ENCODE data around the gene CCR5AS.
"Not testable (repeated sequence)": the region's sequence is repeated elsewhere in the genome, so short reads cannot be mapped to it uniquely, and the experiment has no call there.

CCR5AS gene

GRCh38 chr3:46440531-46441294, 33.8 kb upstream of the CCR5AS start:
- H3K4me3 Mint-ChIP-seq, result peak overlapping the region in 7 of 8 donors; percentile 34 to 70 (median 65)
- no peaks in the 10 kb centered on the region for H3K27me3 Mint-ChIP-seq
- ATAC-seq (ENCODE audit: low read depth in 2 of 2), result peak; percentile 90 to 94
- no peaks in the 10 kb centered on the region for H3K9me3 Mint-ChIP-seq
- H3K4me1 Mint-ChIP-seq, result peaks cover 20 to 35% (median 32%) of the 10 kb centered on the region in 3 donors
- H3K27ac Mint-ChIP-seq, result peak overlapping the region; percentile 61 to 94 (median 88)
- H3K36me3 Mint-ChIP-seq, result no peaks in the 10 kb centered on the region
- peak; percentile 58 for DNase-seq

GRCh38 chr3:46438831-46439230, 32.0 kb upstream of the CCR5AS start:
- no peaks in the 10 kb centered on the region for H3K36me3 Mint-ChIP-seq
- peak overlapping the region in 1 of 6 donors; percentile 43 for H3K27ac Mint-ChIP-seq
- no peaks in the 10 kb centered on the region for H3K27me3 Mint-ChIP-seq
- DNase-seq, result no peak
- no peak overlapping the region for H3K4me3 Mint-ChIP-seq
- H3K4me1 Mint-ChIP-seq, result peaks cover 20 to 37% (median 32%) of the 10 kb centered on the region in 3 donors
- no peaks in the 10 kb centered on the region for H3K9me3 Mint-ChIP-seq
- peak in 1 of 2 donors; percentile 28 for ATAC-seq (ENCODE audit: low read depth in 2 of 2)

GRCh38 chr3:46435081-46435726, 28.3 kb upstream of the CCR5AS start:
- Mint-ChIP-seq H3K27me3 (peaks cover 0 to 3% (median 0%) of the 10 kb centered on the region in 3 donors), H3K4me3 (no peak overlapping the region), H3K36me3 (peaks cover 9 to 21% of the 10 kb centered on the region in 2 donors), H3K9me3 (peaks cover 10 to 29% (median 18%) of the 10 kb centered on the region in 7 donors), H3K4me1 (peaks cover 4 to 22% (median 16%) of the 10 kb centered on the region in 3 donors), H3K27ac (no peak overlapping the region)
- DNase-seq, result no peak
- no peak for ATAC-seq (ENCODE audit: low read depth in 2 of 2)

GRCh38 chr3:46433841-46434240, 27.0 kb upstream of the CCR5AS start:
- ATAC-seq (ENCODE audit: low read depth in 2 of 2), result no peak
- DNase-seq, result no peak

GRCh38 chr3:46433118-46433517, 26.3 kb upstream of the CCR5AS start:
- not testable (repeated sequence) for H3K4me1 Mint-ChIP-seq; H3K27me3 Mint-ChIP-seq; ATAC-seq (ENCODE audit: low read depth in 2 of 2); DNase-seq; H3K4me3 Mint-ChIP-seq; H3K27ac Mint-ChIP-seq
- peaks cover 10 to 29% (median 20%) of the 10 kb centered on the region in 7 donors for H3K9me3 Mint-ChIP-seq
- H3K36me3 Mint-ChIP-seq, result peaks cover 9 to 23% of the 10 kb centered on the region in 2 donors

More at GRCh38 chr3:46433841-46434240, 27.0 kb upstream of the CCR5AS start:
- no peak overlapping the region for H3K4me3 Mint-ChIP-seq
- peaks cover 9 to 23% of the 10 kb centered on the region in 2 donors for H3K36me3 Mint-ChIP-seq
- H3K27ac Mint-ChIP-seq, result no peak overlapping the region
- H3K27me3 Mint-ChIP-seq, result peaks cover 0 to 8% (median 0%) of the 10 kb centered on the region in 3 donors
- peaks cover 4 to 12% (median 12%) of the 10 kb centered on the region in 3 donors for H3K4me1 Mint-ChIP-seq
- H3K9me3 Mint-ChIP-seq, result peaks cover 10 to 29% (median 20%) of the 10 kb centered on the region in 7 donors

- not testable (repeated sequence) for DNase-seq; H3K4me1 Mint-ChIP-seq; H3K27ac Mint-ChIP-seq; H3K27me3 Mint-ChIP-seq; ATAC-seq (ENCODE audit: low read depth in 2 of 2)
- Mint-ChIP-seq H3K9me3 (peaks cover 10 to 29% (median 20%) of the 10 kb centered on the region in 7 donors), H3K36me3 (peaks cover 9 to 23% of the 10 kb centered on the region in 2 donors), H3K4me3 (peak overlapping the region in 1 of 8 donors; percentile 18)
Observed at GRCh38 chr3:46431905-46432304, 25.0 kb upstream of the CCR5AS start.

GRCh38 chr3:46430879-46431278, 24.0 kb upstream of the CCR5AS start:
- H3K27ac Mint-ChIP-seq, result peak overlapping the region in 1 of 6 donors; percentile 45
- H3K4me3 Mint-ChIP-seq; ATAC-seq (ENCODE audit: low read depth in 2 of 2); H3K27me3 Mint-ChIP-seq; DNase-seq; H3K4me1 Mint-ChIP-seq: not testable (repeated sequence)
- H3K36me3 Mint-ChIP-seq, result peaks cover 9 to 23% of the 10 kb centered on the region in 2 donors
- peaks cover 10 to 29% (median 20%) of the 10 kb centered on the region in 7 donors for H3K9me3 Mint-ChIP-seq

- H3K4me3 Mint-ChIP-seq, result no peak overlapping the region
- ATAC-seq (ENCODE audit: low read depth in 2 of 2) (no peak), DNase-seq (no peak)
- no peak overlapping the region for H3K27ac Mint-ChIP-seq
- peaks cover 4 to 6% (median 5%) of the 10 kb centered on the region in 3 donors for H3K4me1 Mint-ChIP-seq
- H3K36me3 Mint-ChIP-seq, result peaks cover 9 to 23% of the 10 kb centered on the region in 2 donors
- H3K27me3 Mint-ChIP-seq, result peaks cover 0 to 8% (median 0%) of the 10 kb centered on the region in 3 donors
- H3K9me3 Mint-ChIP-seq, result peaks cover 10 to 29% (median 20%) of the 10 kb centered on the region in 7 donors
Observed at GRCh38 chr3:46429671-46430070, 22.8 kb upstream of the CCR5AS start.

- no peak overlapping the region for H3K27ac Mint-ChIP-seq
- ATAC-seq (ENCODE audit: low read depth in 2 of 2), result no peak
- DNase-seq, result no peak
- H3K9me3 Mint-ChIP-seq, result peaks cover 10 to 29% (median 20%) of the 10 kb centered on the region in 7 donors
- H3K27me3 Mint-ChIP-seq, result peaks cover 0 to 8% (median 0%) of the 10 kb centered on the region in 3 donors
- H3K4me3 Mint-ChIP-seq, result no peak overlapping the region
- H3K36me3 Mint-ChIP-seq, result peaks cover 9 to 23% of the 10 kb centered on the region in 2 donors
- peaks cover 4 to 6% (median 5%) of the 10 kb centered on the region in 3 donors for H3K4me1 Mint-ChIP-seq
Observed at GRCh38 chr3:46429250-46429649, 22.4 kb upstream of the CCR5AS start.

GRCh38 chr3:46427916-46428833, 21.3 kb upstream of the CCR5AS start:
- no peak for DNase-seq
- no peak for ATAC-seq (ENCODE audit: low read depth in 2 of 2)
- Mint-ChIP-seq H3K36me3 (peaks cover 9 to 17% of the 10 kb centered on the region in 2 donors), H3K27ac (peak overlapping the region in 1 of 6 donors; percentile 33), H3K27me3 (peaks cover 0 to 8% (median 0%) of the 10 kb centered on the region in 3 donors), H3K4me1 (peaks cover 4 to 6% (median 5%) of the 10 kb centered on the region in 3 donors), H3K9me3 (peaks cover 6 to 24% (median 17%) of the 10 kb centered on the region in 7 donors), H3K4me3 (no peak overlapping the region)

- ATAC-seq (ENCODE audit: low read depth in 2 of 2), result not testable (repeated sequence)
Observed at GRCh38 chr3:46427404-46427803, 20.5 kb upstream of the CCR5AS start.

GRCh38 chr3:46426476-46426875, 19.6 kb upstream of the CCR5AS start:
- not testable (repeated sequence) for H3K27ac Mint-ChIP-seq, H3K27me3 Mint-ChIP-seq

More at GRCh38 chr3:46427404-46427803, 20.5 kb upstream of the CCR5AS start:
- Mint-ChIP-seq H3K9me3 (peaks cover 3 to 19% (median 13%) of the 10 kb centered on the region in 7 donors), H3K36me3 (peaks cover 4 to 10% of the 10 kb centered on the region in 2 donors)
- not testable (repeated sequence) for H3K4me1 Mint-ChIP-seq, DNase-seq, H3K27ac Mint-ChIP-seq, H3K4me3 Mint-ChIP-seq, H3K27me3 Mint-ChIP-seq

GRCh38 chr3:46423588-46423987, 16.7 kb upstream of the CCR5AS start:
- no peak overlapping the region for H3K27ac Mint-ChIP-seq

More at GRCh38 chr3:46426476-46426875, 19.6 kb upstream of the CCR5AS start:
- H3K4me3 Mint-ChIP-seq; ATAC-seq (ENCODE audit: low read depth in 2 of 2); H3K9me3 Mint-ChIP-seq; H3K36me3 Mint-ChIP-seq; H3K4me1 Mint-ChIP-seq; DNase-seq: not testable (repeated sequence)

More at GRCh38 chr3:46423588-46423987, 16.7 kb upstream of the CCR5AS start:
- Mint-ChIP-seq H3K9me3 (no peaks in the 10 kb centered on the region), H3K36me3 (no peaks in the 10 kb centered on the region), H3K4me3 (no peak overlapping the region), H3K4me1 (no peaks in the 10 kb centered on the region), H3K27me3 (no peaks in the 10 kb centered on the region)
- no peak for ATAC-seq (ENCODE audit: low read depth in 2 of 2)
- no peak for DNase-seq

Data from naive B cell (primary cell).